Caco-2 (cell line): ENCODE data around the gene LIMK2. TPM values are rescaled to one million over a fixed set of nuclear protein-coding genes. Genes with fewer than 3 reads are reported as not detected.

Source experiments
- BruUV-seq: library from RNA; stranded (reverse); fragments of 400-500 nt; replicated peaks from 2 replicates; lab custom pipeline; 2021; lab: Mats Ljungman, UMichigan
- CTCF ChIA-PET: fragments of 300-600 bp; sonication (Branson Sonifier 250); formaldehyde crosslinking; loops from one replicate; lab custom pipeline; 2022; ENCODE audit warnings: antibody characterized with exemption; lab: Charles Lee
- POLR2A ChIA-PET: fragments of 300-600 bp; sonication (Branson Sonifier 250); formaldehyde crosslinking; loops from one replicate; lab custom pipeline; 2022; ENCODE audit warnings: antibody characterized with exemption; lab: Charles Lee
- DNase-seq, 2 experiments: peaks; one replicate each; pipeline versions ENCODE4 v3.0.0 to v3.0.0-alpha.2; 2020 to 2022
- H3K27me3 ChIP-seq: replicated peaks from 2 replicates; pipeline ENCODE4 v1.6.0; 2011; ENCODE audit warnings: low read length; ENCODE audit not compliant: control insufficient read depth, insufficient read depth
- H3K36me3 ChIP-seq: 2 replicates; pipeline ENCODE4 v1.5.1; 2011; ENCODE audit warnings: low read length; ENCODE audit not compliant: control insufficient read depth, insufficient read depth
- H3K4me1 ChIP-seq: fragments of 250-450 bp; sonication (Bioruptor Pico); 2 replicates; pipeline ENCODE4 v1.5.1; 2020; ENCODE audit warnings: mild to moderate bottlenecking
- H3K4me3 ChIP-seq: 2 replicates; pipeline ENCODE4 v1.5.1; 2011; ENCODE audit warnings: low read depth, mild to moderate bottlenecking, control low read depth, low read length
- H3K9me3 ChIP-seq: fragments of 250-450 bp; sonication (Bioruptor Pico); 2 replicates; pipeline ENCODE4 v1.5.1; 2020; ENCODE audit warnings: mild to moderate bottlenecking, moderate library complexity
- H3K27ac Mint-ChIP-seq: one replicate; pipeline ENCODE4 v1.8.0; 2022; ENCODE audit warnings: mixed read lengths; ENCODE audit not compliant: unreplicated experiment
- H3K27me3 Mint-ChIP-seq: one replicate; pipeline ENCODE4 v1.8.0; 2022; ENCODE audit warnings: mixed read lengths; ENCODE audit not compliant: insufficient read depth, unreplicated experiment
- H3K36me3 Mint-ChIP-seq: one replicate; pipeline ENCODE4 v1.8.0; 2022; ENCODE audit warnings: mild to moderate bottlenecking, mixed read lengths; ENCODE audit not compliant: insufficient read depth, unreplicated experiment
- H3K4me1 Mint-ChIP-seq: one replicate; pipeline ENCODE4 v1.8.0; 2022; ENCODE audit warnings: low read depth, mixed read lengths; ENCODE audit not compliant: unreplicated experiment
- H3K4me3 Mint-ChIP-seq: one replicate; pipeline ENCODE4 v1.8.0; 2022; ENCODE audit warnings: mild to moderate bottlenecking, moderate library complexity, mixed read lengths; ENCODE audit not compliant: unreplicated experiment
- H3K9me3 Mint-ChIP-seq: one replicate; pipeline ENCODE4 v1.8.0; 2022; ENCODE audit warnings: mixed read lengths; ENCODE audit not compliant: unreplicated experiment
- intact Hi-C: fragments of 100-400 bp; cut with micrococcal nuclease; formaldehyde crosslinking; loops from one replicate; pipeline ENCODE4 v1.10.0; 2022; ENCODE audit not compliant: unreplicated experiment
- total RNA-seq: library from RNA; stranded (reverse); gene quantifications from 2 replicates; pipeline ENCODE4 v1.2.3, GENCODE V29; 2022
- TF ChIP-seq, protein P1 (sequence below), 2 experiments: fragments of 200-600 bp in 1 of 2; IDR thresholded peaks; 1 replicate in 1 of 2; 2 replicates in 1 of 2; pipeline versions ENCODE4 v1.5.1 to v1.8.0; 2011 to 2022; ENCODE audit warnings: antibody characterized with exemption in 1 of 2, control low read depth in 1 of 2, inconsistent platforms in 1 of 2, low read depth in 1 of 2, low read length in 1 of 2, mild to moderate bottlenecking in 1 of 2, moderate library complexity in 1 of 2; ENCODE audit not compliant: insufficient read depth in 1 of 2, severe bottlenecking in 1 of 2, unreplicated experiment in 1 of 2

Gene LIMK2
- total RNA-seq, 1 experiment from 2014 or later, result 36.3 TPM

DNA sequence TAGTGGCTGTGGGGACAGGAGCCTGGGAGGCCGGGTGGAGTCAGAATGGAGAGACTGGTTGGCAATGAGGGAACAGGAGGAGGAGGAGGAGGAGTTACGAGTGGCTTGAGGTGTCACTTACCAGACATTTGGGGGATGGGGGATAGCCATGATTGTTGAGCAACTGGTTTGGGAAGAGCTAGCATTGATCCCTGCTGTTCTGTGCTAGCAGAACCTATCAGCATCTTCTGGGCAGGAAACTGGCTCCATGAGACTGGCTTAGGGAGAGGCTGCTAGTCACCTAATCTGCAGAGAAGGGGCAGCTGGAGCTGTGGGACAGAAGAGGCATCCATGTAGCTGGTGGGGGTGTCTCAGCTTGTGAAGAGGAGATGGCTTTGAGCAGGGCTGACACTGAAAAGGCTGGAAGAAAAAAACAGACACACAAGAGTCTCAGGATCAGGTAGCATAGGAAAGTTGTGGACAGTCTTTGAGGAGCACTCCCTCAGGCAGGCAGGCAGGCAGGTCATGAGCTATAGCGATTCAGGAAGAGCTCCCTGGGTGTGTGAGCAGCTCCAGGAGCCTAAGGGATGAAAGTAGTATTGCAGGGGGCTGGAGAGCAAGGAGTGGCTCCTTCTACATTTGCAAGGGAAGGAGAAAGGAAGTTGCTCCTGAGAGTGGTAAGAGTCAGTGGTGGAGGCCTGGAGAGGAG, 57.9 kb downstream of the LIMK2 start:
- H3K27me3 ChIP-seq, result no peaks in the 10 kb centered on the region
- CTCF ChIA-PET, result interaction anchor here (1.0 to 4.5 kb wide), 4 partner anchors 17 to 57 kb away, joined by 3 to 62 read pairs (median 4); partner anchors contain the start of genes LIMK2 and PIK3IP1

DNA sequence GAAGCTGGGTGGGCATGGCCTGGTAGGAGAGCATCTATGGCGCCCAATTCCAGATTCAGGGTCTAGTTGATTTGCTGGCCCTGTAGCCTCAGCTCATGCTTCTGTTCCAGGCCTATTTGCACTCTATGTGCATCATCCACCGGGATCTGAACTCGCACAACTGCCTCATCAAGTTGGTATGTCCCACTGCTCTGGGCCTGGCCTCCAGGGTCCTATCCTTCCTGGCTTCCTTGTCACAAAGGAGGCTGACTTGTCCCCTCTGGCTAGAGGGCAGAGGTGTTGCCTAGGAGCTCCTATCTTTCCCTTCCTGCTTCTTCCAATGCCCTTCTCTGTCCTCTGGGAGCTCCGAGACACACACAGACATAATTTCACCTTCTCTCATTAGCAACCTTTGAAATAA, 58.9 kb downstream of the LIMK2 start:
- no peak for DNase-seq
- Mint-ChIP-seq H3K27ac (peak overlapping the region; percentile 33), H3K4me1 (peaks cover 23% of the 10 kb centered on the region), H3K9me3 (no peaks in the 10 kb centered on the region), H3K4me3 (no peak overlapping the region), H3K36me3 (peaks cover 43% of the 10 kb centered on the region), H3K27me3 (no peaks in the 10 kb centered on the region)
- H3K27me3 ChIP-seq, result no peaks in the 10 kb centered on the region
- H3K9me3 ChIP-seq, result no peaks in the 10 kb centered on the region
- peaks cover 30% of the 10 kb centered on the region for H3K4me1 ChIP-seq
- no peak overlapping the region for H3K4me3 ChIP-seq
- ChIA-PET POLR2A (interaction anchor here (0.8 to 1.3 kb wide), 3 partner anchors 20 to 27 kb away, joined by 3 to 5 read pairs (median 3); no protein-coding TSS in a partner anchor), CTCF (interaction anchor here (1.0 to 4.5 kb wide), 4 partner anchors 18 to 58 kb away, joined by 3 to 62 read pairs (median 4); partner anchors contain the start of genes LIMK2 and PIK3IP1)
- peaks cover 2% of the 10 kb centered on the region; the same call in 1 of the 2 replicates for H3K36me3 ChIP-seq
- intact Hi-C loops, result no loop called here
- BruUV-seq, result no TSS peak
- TF ChIP-seq, protein P1, sequence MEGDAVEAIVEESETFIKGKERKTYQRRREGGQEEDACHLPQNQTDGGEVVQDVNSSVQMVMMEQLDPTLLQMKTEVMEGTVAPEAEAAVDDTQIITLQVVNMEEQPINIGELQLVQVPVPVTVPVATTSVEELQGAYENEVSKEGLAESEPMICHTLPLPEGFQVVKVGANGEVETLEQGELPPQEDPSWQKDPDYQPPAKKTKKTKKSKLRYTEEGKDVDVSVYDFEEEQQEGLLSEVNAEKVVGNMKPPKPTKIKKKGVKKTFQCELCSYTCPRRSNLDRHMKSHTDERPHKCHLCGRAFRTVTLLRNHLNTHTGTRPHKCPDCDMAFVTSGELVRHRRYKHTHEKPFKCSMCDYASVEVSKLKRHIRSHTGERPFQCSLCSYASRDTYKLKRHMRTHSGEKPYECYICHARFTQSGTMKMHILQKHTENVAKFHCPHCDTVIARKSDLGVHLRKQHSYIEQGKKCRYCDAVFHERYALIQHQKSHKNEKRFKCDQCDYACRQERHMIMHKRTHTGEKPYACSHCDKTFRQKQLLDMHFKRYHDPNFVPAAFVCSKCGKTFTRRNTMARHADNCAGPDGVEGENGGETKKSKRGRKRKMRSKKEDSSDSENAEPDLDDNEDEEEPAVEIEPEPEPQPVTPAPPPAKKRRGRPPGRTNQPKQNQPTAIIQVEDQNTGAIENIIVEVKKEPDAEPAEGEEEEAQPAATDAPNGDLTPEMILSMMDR (IDR thresholded peaks at IDR 0.05; ENCODE audit: insufficient read depth in 1 of 2, low read depth in 1 of 2, low read length in 1 of 2, severe bottlenecking in 1 of 2, unreplicated experiment in 1 of 2), result no peak

More for the DNA sequence above, 57.9 kb downstream of the LIMK2 start:
- no peaks in the 10 kb centered on the region for H3K27me3 Mint-ChIP-seq
- no peak for DNase-seq
- peak overlapping the region; percentile 37 for H3K27ac Mint-ChIP-seq
- Histone ChIP-seq H3K36me3 (peaks cover 2% of the 10 kb centered on the region; the same call in 1 of the 2 replicates), H3K4me1 (peaks cover 22% of the 10 kb centered on the region), H3K4me3 (no peak overlapping the region), H3K9me3 (no peaks in the 10 kb centered on the region)
- no peak overlapping the region for H3K4me3 Mint-ChIP-seq
- intact Hi-C loops, result no loop called here
- no peaks in the 10 kb centered on the region for H3K9me3 Mint-ChIP-seq
- H3K36me3 Mint-ChIP-seq, result peaks cover 41% of the 10 kb centered on the region
- H3K4me1 Mint-ChIP-seq, result peaks cover 23% of the 10 kb centered on the region
- POLR2A ChIA-PET, result interaction anchor here (1.3 kb wide), 1 partner anchor 19 kb away, joined by 5 read pairs; no protein-coding TSS in a partner anchor
- TF ChIP-seq, protein P1 (IDR thresholded peaks at IDR 0.05; ENCODE audit: insufficient read depth in 1 of 2, low read depth in 1 of 2, low read length in 1 of 2, severe bottlenecking in 1 of 2, unreplicated experiment in 1 of 2), result no peak
- BruUV-seq, result no TSS peak

DNA sequence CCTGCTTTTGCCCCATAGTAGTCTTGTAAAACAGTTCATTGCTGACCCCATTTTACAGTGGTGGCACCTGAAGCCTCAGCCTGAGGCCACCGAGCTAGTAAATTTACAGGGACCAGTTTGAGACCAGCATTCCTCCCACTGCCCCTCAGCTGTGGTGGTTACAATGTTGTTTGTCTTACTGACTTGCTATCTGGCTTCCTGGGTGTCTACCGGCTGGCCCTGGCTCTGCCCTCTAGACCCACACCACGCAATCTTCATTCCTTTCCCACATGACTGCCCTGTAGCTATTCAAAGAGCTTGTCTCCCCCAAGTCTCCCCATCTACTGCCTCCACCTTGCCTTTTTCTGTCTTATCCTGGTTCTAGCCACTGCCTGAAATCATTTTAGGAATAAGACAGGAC, 59.4 kb downstream of the LIMK2 start:
- Histone ChIP-seq H3K9me3 (no peaks in the 10 kb centered on the region), H3K36me3 (peaks cover 2% of the 10 kb centered on the region; the same call in 1 of the 2 replicates), H3K27me3 (no peaks in the 10 kb centered on the region), H3K4me3 (no peak overlapping the region), H3K4me1 (peaks cover 30% of the 10 kb centered on the region)
- peaks cover 42% of the 10 kb centered on the region for H3K36me3 Mint-ChIP-seq
- BruUV-seq, result no TSS peak
- no peaks in the 10 kb centered on the region for H3K27me3 Mint-ChIP-seq
- ChIA-PET CTCF (interaction anchor here (0.6 to 4.5 kb wide), 4 partner anchors 18 to 109 kb away, joined by 3 to 62 read pairs (median 24); partner anchors contain the start of genes LIMK2 and PIK3IP1), POLR2A (interaction anchor here (0.8 to 1.3 kb wide), 3 partner anchors 19 to 27 kb away, joined by 3 to 5 read pairs (median 3); no protein-coding TSS in a partner anchor)
- DNase-seq, result peak in 1 of 2 experiments; percentile 33
- intact Hi-C loops, result no loop called here
- H3K4me1 Mint-ChIP-seq, result peaks cover 23% of the 10 kb centered on the region
- no peaks in the 10 kb centered on the region for H3K9me3 Mint-ChIP-seq
- no peak overlapping the region for H3K4me3 Mint-ChIP-seq
- peak overlapping the region; percentile 33 for H3K27ac Mint-ChIP-seq
- TF ChIP-seq, protein P1 (IDR thresholded peaks at IDR 0.05; ENCODE audit: insufficient read depth in 1 of 2, low read depth in 1 of 2, low read length in 1 of 2, severe bottlenecking in 1 of 2, unreplicated experiment in 1 of 2), result no peak
